ENCODE measurements around the gene MFSD2B.

Gene MFSD2B

GRCh38 chr2:24009680-24010476 lies at the start of gene MFSD2B:
MFSD2B (plus strand) TSS chr2:24010085; CDS start chr2:24010097, 12 bp downstream.
- TF ChIP-seq CTCF (IDR thresholded peaks at IDR 0.05; ENCODE audit: low read depth, low read length) (no peak), EZH2phosphoT487 (IDR thresholded peaks at IDR 0.05; ENCODE audit: low read depth) (no peak)
- no peak within 1 kb of the TSS for H3K4me3 ChIP-seq (ENCODE audit: low read length)
- H2AFZ ChIP-seq (ENCODE audit: low read depth, low read length), result no peak within 1 kb of the TSS
- H3K27ac ChIP-seq (ENCODE audit: low read length), result no peak within 1 kb of the TSS
- H4K20me1 ChIP-seq (ENCODE audit: insufficient read depth, low read length), result no peaks in the 10 kb centered on the region
- H3K9ac ChIP-seq (ENCODE audit: low read length), result no peak within 1 kb of the TSS
- no peaks in the 10 kb centered on the region for H3K4me1 ChIP-seq (ENCODE audit: low read length)
- H3K79me2 ChIP-seq (ENCODE audit: low read length), result no peaks in the 10 kb centered on the region
- no peak within 1 kb of the TSS for H3K4me2 ChIP-seq (ENCODE audit: low read length)
- H3K9me3 ChIP-seq (ENCODE audit: insufficient read depth, low read length), result no peaks in the 10 kb centered on the region
- H3K27me3 ChIP-seq (ENCODE audit: low read depth, low read length), result no peaks in the 10 kb centered on the region
- H3K36me3 ChIP-seq (replicated peaks; ENCODE audit: low read depth, low read length), result no peaks in the 10 kb centered on the region

GRCh38 chr2:23967846-23968245 lies 42.0 kb upstream of the MFSD2B start:
- H3K9ac ChIP-seq (ENCODE audit: low read length), result no peak overlapping the region
- no peaks in the 10 kb centered on the region for H3K9me3 ChIP-seq (ENCODE audit: insufficient read depth, low read length)
- H4K20me1 ChIP-seq (ENCODE audit: insufficient read depth, low read length), result no peaks in the 10 kb centered on the region
- no peaks in the 10 kb centered on the region for H3K36me3 ChIP-seq (replicated peaks; ENCODE audit: low read depth, low read length)
- no peaks in the 10 kb centered on the region for H3K4me1 ChIP-seq (ENCODE audit: low read length)
- H3K27ac ChIP-seq (ENCODE audit: low read length), result no peak overlapping the region
- H3K27me3 ChIP-seq (ENCODE audit: low read depth, low read length), result no peaks in the 10 kb centered on the region
- H3K79me2 ChIP-seq (ENCODE audit: low read length), result no peaks in the 10 kb centered on the region
- TF ChIP-seq EZH2phosphoT487 (IDR thresholded peaks at IDR 0.05; ENCODE audit: low read depth) (no peak), CTCF (IDR thresholded peaks at IDR 0.05; ENCODE audit: low read depth, low read length) (no peak)
- no peak overlapping the region for H3K4me3 ChIP-seq (ENCODE audit: low read length)
- H3K4me2 ChIP-seq (ENCODE audit: low read length), result no peak overlapping the region
- H2AFZ ChIP-seq (ENCODE audit: low read depth, low read length), result no peak overlapping the region

- Histone ChIP-seq H4K20me1 (ENCODE audit: insufficient read depth, low read length) (no peaks in the 10 kb centered on the region), H3K27me3 (ENCODE audit: low read depth, low read length) (no peaks in the 10 kb centered on the region), H3K9ac (ENCODE audit: low read length) (no peak overlapping the region), H3K79me2 (ENCODE audit: low read length) (no peaks in the 10 kb centered on the region), H3K4me2 (ENCODE audit: low read length) (no peak overlapping the region), H3K9me3 (ENCODE audit: insufficient read depth, low read length) (no peaks in the 10 kb centered on the region), H3K4me3 (ENCODE audit: low read length) (no peak overlapping the region), H2AFZ (ENCODE audit: low read depth, low read length) (no peak overlapping the region), H3K27ac (ENCODE audit: low read length) (no peak overlapping the region), H3K4me1 (ENCODE audit: low read length) (no peaks in the 10 kb centered on the region), H3K36me3 (replicated peaks; ENCODE audit: low read depth, low read length) (peaks cover 5% of the 10 kb centered on the region)
- no peak for TF ChIP-seq EZH2phosphoT487 (IDR thresholded peaks at IDR 0.05; ENCODE audit: low read depth)
Observed at GRCh38 chr2:23976883-23977282, 33.0 kb upstream of the MFSD2B start.

GRCh38 chr2:23988371-23988770 lies 21.5 kb upstream of the MFSD2B start:
- Histone ChIP-seq H3K4me1 (ENCODE audit: low read length) (no peaks in the 10 kb centered on the region), H3K9me3 (ENCODE audit: insufficient read depth, low read length) (no peaks in the 10 kb centered on the region), H3K79me2 (ENCODE audit: low read length) (no peaks in the 10 kb centered on the region), H3K9ac (ENCODE audit: low read length) (no peak overlapping the region), H3K36me3 (replicated peaks; ENCODE audit: low read depth, low read length) (no peaks in the 10 kb centered on the region), H3K4me2 (ENCODE audit: low read length) (no peak overlapping the region), H4K20me1 (ENCODE audit: insufficient read depth, low read length) (no peaks in the 10 kb centered on the region), H3K4me3 (ENCODE audit: low read length) (no peak overlapping the region), H3K27me3 (ENCODE audit: low read depth, low read length) (no peaks in the 10 kb centered on the region), H3K27ac (ENCODE audit: low read length) (no peak overlapping the region), H2AFZ (ENCODE audit: low read depth, low read length) (no peak overlapping the region)
- TF ChIP-seq EZH2phosphoT487 (IDR thresholded peaks at IDR 0.05; ENCODE audit: low read depth) (no peak), CTCF (IDR thresholded peaks at IDR 0.05; ENCODE audit: low read depth, low read length) (peak; percentile 44)

All from OCI-LY3 (cell line).